ENCODE results near the gene ATP6V1G1.

DNA sequence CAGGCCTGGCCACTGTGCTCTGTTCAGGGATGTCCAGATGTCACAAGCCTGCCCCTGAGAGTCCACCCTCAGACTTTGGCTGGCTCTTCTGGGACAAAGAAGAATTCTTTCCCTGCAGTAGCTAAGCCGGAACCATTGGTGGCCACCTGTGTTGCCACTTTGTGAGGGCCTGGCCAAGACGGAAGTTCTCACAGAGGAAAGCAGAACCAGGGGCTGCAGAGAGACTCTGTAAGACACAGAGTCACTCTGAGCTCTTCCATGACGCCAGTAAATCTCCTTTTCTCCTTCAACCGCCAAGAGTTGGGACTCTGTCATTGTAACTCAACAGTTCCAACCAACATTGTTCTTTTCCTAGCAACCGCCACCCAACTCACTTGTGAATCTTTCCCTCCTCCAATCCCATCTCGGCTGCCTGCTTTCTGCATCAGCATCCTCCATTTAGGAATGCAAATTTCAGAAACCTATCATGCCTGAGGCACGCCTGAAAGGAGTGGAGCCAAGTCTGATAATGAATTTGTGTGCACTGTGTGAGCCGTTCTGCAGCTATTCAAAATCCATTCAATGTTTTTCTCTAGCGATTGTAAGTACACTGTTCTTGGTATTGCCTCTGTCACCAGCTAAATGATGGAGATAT lies 37.8 kb upstream of the ATP6V1G1 start:
- no peak for TF ChIP-seq EZH2 (IDR thresholded peaks at IDR 0.05; ENCODE audit: low read length)
- TF ChIP-seq, protein P1, sequence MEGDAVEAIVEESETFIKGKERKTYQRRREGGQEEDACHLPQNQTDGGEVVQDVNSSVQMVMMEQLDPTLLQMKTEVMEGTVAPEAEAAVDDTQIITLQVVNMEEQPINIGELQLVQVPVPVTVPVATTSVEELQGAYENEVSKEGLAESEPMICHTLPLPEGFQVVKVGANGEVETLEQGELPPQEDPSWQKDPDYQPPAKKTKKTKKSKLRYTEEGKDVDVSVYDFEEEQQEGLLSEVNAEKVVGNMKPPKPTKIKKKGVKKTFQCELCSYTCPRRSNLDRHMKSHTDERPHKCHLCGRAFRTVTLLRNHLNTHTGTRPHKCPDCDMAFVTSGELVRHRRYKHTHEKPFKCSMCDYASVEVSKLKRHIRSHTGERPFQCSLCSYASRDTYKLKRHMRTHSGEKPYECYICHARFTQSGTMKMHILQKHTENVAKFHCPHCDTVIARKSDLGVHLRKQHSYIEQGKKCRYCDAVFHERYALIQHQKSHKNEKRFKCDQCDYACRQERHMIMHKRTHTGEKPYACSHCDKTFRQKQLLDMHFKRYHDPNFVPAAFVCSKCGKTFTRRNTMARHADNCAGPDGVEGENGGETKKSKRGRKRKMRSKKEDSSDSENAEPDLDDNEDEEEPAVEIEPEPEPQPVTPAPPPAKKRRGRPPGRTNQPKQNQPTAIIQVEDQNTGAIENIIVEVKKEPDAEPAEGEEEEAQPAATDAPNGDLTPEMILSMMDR (optimal IDR thresholded peaks at IDR 0.05 in 1 of 3, IDR thresholded peaks at IDR 0.05 in 1 of 3, conservative IDR thresholded peaks at IDR 0.05 in 1 of 3; ENCODE audit: extremely low read depth in 1 of 3, insufficient read depth in 2 of 3, low read length in 3 of 3) = no peak
